A673 (cell line): ENCODE data around the gene GRIA1.

ENCODE experiments used
- EZH2 ChIP-seq: fragments of 200-600 bp; sonication (generic); IDR thresholded peaks from 2 replicates; pipeline ENCODE4 v1.6.1; 2017; ENCODE audit warnings: borderline replicate concordance, low read depth, mild to moderate bottlenecking, mixed read lengths, antibody characterized with exemption, low read length; ENCODE audit not compliant: poor library complexity, severe bottlenecking
- TF ChIP-seq, protein P1 (sequence below): fragments of 300-800, 200-600 bp; sonication (generic); conservative IDR thresholded peaks from 2 replicates; pipeline ENCODE4 v1.5.1; 2017; ENCODE audit warnings: low read depth, mild to moderate bottlenecking, antibody characterized with exemption, low read length, moderate library complexity, mixed read lengths

DNA sequence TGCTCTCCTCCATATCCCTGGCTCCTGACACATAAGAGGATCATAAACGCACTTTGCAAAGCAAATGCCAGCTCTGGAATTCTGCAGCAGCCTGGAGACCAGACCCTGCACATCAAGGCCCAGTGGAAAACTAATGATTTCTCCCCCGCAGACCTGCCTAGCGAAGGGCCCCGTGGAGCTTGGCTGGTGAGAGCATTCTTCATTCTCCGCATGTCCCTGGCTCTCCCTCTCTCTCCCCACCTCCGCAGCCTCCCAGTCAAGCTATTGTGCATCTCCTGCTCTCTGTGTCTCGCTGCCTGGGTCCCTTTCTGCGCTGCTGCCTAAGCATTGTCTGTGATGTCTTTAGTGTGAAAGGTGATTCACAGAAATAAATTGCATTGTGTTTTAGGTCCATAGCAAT lies 46.7 kb downstream of the GRIA1 start:
- TF ChIP-seq, protein P1, sequence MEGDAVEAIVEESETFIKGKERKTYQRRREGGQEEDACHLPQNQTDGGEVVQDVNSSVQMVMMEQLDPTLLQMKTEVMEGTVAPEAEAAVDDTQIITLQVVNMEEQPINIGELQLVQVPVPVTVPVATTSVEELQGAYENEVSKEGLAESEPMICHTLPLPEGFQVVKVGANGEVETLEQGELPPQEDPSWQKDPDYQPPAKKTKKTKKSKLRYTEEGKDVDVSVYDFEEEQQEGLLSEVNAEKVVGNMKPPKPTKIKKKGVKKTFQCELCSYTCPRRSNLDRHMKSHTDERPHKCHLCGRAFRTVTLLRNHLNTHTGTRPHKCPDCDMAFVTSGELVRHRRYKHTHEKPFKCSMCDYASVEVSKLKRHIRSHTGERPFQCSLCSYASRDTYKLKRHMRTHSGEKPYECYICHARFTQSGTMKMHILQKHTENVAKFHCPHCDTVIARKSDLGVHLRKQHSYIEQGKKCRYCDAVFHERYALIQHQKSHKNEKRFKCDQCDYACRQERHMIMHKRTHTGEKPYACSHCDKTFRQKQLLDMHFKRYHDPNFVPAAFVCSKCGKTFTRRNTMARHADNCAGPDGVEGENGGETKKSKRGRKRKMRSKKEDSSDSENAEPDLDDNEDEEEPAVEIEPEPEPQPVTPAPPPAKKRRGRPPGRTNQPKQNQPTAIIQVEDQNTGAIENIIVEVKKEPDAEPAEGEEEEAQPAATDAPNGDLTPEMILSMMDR: no peak
- TF ChIP-seq EZH2: no peak
